H1 (cell line): ENCODE measurements around the gene CDYL. TPM values are rescaled to one million over a fixed set of nuclear protein-coding genes. Genes with fewer than 3 reads are reported as not detected.

Experiments
- ASH2L ChIP-seq: fragments of 200-600, 300-600 bp; sonication (generic); IDR thresholded peaks from one replicate; pipeline ENCODE4 v1.7.1; 2017; ENCODE audit warnings: low read length
- BRCA1 ChIP-seq: IDR thresholded peaks from 2 replicates; pipeline ENCODE4 v1.6.1; 2012; ENCODE audit warnings: low read depth, low read length, improper control_type of control experiment
- CHD2 ChIP-seq: IDR thresholded peaks from 2 replicates; pipeline ENCODE4 v1.6.1; 2012; ENCODE audit warnings: low read length, improper control_type of control experiment
- CREB1 ChIP-seq: IDR thresholded peaks from 2 replicates; pipeline ENCODE4 v1.6.1; 2012; ENCODE audit warnings: inconsistent platforms
- HDAC6 ChIP-seq: IDR thresholded peaks from one replicate; pipeline ENCODE4 v1.7.1; 2012; ENCODE audit warnings: low read depth, mild to moderate bottlenecking, inconsistent platforms, low read length, moderate library complexity
- MAFK ChIP-seq: IDR thresholded peaks from 2 replicates; pipeline ENCODE4 v1.6.1; 2012; ENCODE audit warnings: low read depth, mild to moderate bottlenecking, improper control_type of control experiment, low read length
- RBBP5 ChIP-seq: IDR thresholded peaks from 2 replicates; pipeline ENCODE4 v1.7.1; 2012; ENCODE audit warnings: low read depth, mild to moderate bottlenecking, inconsistent platforms, low read length, moderate library complexity, borderline replicate concordance
- RNF2 ChIP-seq: fragments of 200-900, 300-1000 bp; sonication (generic); IDR thresholded peaks from 2 replicates; pipeline ENCODE4 v1.7.1; 2016; ENCODE audit warnings: borderline replicate concordance, low read depth, mild to moderate bottlenecking, antibody characterized with exemption, low read length; ENCODE audit not compliant: poor library complexity, severe bottlenecking; ENCODE audit errors: missing control alignments
- SP1 ChIP-seq: IDR thresholded peaks from 2 replicates; pipeline ENCODE4 v1.6.1; 2011; ENCODE audit warnings: low read depth, low read length
- SUZ12 ChIP-seq: fragments of 200-600 bp; sonication (generic); IDR thresholded peaks from 2 replicates; pipeline ENCODE4 v1.6.1; 2012; ENCODE audit warnings: mild to moderate bottlenecking, inconsistent platforms, low read length, moderate library complexity, mixed read lengths
- TBP ChIP-seq: IDR thresholded peaks from 2 replicates; pipeline ENCODE4 v1.6.1; 2011; ENCODE audit warnings: low read depth, low read length, improper control_type of control experiment
- ZNF274 ChIP-seq: IDR thresholded peaks from 2 replicates; pipeline ENCODE4 v1.7.0; 2012; ENCODE audit warnings: low read length, borderline replicate concordance; ENCODE audit errors: extremely low read depth
- polyA plus RNA-seq, 7 experiments: library from polyadenylated mRNA; depleted of rRNA in 3 of 7; stranded (reverse) in 5 of 7; unstranded in 2 of 7; fragments of >200 nt in 5 of 7; fragments of 200-250 nt in 2 of 7; gene quantifications; 1 replicate in 5 of 7; 2 replicates in 1 of 7; 4 replicates in 1 of 7; pipeline versions ENCODE4 v1.2.1 to v1.2.3, GENCODE V29; 2011 to 2013; ENCODE audit warnings: missing spikeins in 2 of 7, mixed read lengths in 2 of 7
- total RNA-seq: library from RNA; stranded (reverse); fragmentation: NEBNext Ultra II Directional; extraction: Animal tissue kit (Norgen Biotek cat#: 25700); gene quantifications from 2 replicates; pipeline ENCODE4 v1.2.1, GENCODE V29; 2021
- TF ChIP-seq, protein P1 (sequence below), 3 experiments: IDR thresholded peaks; 1 replicate in 2 of 3; 2 replicates in 1 of 3; pipeline versions ENCODE4 v1.5.1 to v1.6.1; 2011; ENCODE audit warnings: low read length in 3 of 3, mild to moderate bottlenecking in 3 of 3, inconsistent platforms in 2 of 3, low read depth in 1 of 3, moderate library complexity in 1 of 3; ENCODE audit not compliant: insufficient read depth in 1 of 3; ENCODE audit errors: control extremely low read depth in 1 of 3
- TF ChIP-seq, protein P2 (sequence below): IDR thresholded peaks from 2 replicates; pipeline ENCODE4 v1.6.1; 2012; ENCODE audit warnings: inconsistent platforms

CDYL gene
- total and polyA plus RNA-seq, 2 of the 8 experiments (the other 6 are each of a cell fraction or from before 2014, with no cell fraction given) = 56.4 to 119 TPM

DNA sequence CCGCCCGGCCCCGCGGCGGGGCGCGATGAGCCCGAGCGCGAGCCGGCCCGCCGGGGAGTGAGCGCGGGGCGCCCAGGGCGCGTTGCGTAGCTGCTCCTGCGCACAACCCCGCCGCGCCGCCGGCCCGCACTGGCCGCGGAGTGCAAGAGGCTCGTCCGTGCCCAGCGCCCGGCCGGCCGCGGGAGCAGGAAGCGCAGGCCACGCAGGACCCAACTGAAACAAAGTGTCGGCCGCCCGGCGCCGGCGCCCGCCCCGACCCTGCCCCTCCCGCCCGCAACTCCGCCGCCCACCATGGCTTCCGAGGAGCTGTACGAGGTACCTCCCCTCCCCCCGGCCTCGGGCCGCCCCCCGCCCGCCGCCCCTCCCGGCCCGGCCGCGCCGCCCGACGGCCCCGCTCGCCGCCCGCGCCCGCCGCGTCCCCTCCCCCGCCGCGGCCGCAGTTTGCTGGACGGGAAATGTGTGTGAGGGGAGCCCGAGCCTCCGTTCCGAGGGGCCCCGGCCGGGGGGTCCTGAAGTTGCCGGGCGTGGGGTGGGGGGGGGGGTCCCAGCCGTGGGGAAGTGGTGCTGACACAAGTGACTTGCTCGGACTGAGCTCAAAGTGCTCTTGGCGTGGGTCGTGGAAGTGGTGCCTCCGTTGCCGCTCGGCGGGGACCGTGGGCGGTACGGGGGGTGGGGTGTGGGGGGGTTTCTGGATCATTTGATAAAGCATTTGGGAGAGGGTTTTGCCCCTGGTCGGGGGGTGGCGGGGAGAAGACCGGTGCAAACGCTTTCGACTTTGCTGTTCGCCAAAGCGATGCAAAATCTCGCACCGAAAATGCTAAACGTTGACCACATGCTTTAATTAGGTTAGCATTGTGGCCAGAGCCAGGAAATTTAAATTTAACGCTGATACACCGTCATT, 539 bp downstream of the CDYL start (continued):
- TF ChIP-seq CREB1 (peak; percentile 72; the same call in 1 of the 2 replicates), CHD2 (no peak), BRCA1 (no peak), MAFK (no peak), RBBP5 (no peak), ZNF274 (no peak), SP1 (no peak), ASH2L (no peak), RNF2 (no peak), HDAC6 (no peak), TBP (no peak), SUZ12 (no peak)
- TF ChIP-seq, protein P1, sequence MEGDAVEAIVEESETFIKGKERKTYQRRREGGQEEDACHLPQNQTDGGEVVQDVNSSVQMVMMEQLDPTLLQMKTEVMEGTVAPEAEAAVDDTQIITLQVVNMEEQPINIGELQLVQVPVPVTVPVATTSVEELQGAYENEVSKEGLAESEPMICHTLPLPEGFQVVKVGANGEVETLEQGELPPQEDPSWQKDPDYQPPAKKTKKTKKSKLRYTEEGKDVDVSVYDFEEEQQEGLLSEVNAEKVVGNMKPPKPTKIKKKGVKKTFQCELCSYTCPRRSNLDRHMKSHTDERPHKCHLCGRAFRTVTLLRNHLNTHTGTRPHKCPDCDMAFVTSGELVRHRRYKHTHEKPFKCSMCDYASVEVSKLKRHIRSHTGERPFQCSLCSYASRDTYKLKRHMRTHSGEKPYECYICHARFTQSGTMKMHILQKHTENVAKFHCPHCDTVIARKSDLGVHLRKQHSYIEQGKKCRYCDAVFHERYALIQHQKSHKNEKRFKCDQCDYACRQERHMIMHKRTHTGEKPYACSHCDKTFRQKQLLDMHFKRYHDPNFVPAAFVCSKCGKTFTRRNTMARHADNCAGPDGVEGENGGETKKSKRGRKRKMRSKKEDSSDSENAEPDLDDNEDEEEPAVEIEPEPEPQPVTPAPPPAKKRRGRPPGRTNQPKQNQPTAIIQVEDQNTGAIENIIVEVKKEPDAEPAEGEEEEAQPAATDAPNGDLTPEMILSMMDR (IDR thresholded peaks at IDR 0.05; ENCODE audit: control extremely low read depth in 1 of 3, insufficient read depth in 1 of 3, low read depth in 1 of 3, low read length in 3 of 3) = no peak
- TF ChIP-seq, protein P2, sequence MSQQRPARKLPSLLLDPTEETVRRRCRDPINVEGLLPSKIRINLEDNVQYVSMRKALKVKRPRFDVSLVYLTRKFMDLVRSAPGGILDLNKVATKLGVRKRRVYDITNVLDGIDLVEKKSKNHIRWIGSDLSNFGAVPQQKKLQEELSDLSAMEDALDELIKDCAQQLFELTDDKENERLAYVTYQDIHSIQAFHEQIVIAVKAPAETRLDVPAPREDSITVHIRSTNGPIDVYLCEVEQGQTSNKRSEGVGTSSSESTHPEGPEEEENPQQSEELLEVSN = no peak
